ENCODE results near the gene CAMSAP2.

The CAMSAP2 gene

GRCh38 chr1:200885623-200886402, 147.1 kb downstream of the CAMSAP2 start:
- no peak for DNase-seq

GRCh38 chr1:200886594-200886993, 147.9 kb downstream of the CAMSAP2 start:
- DNase-seq: no peak

- DNase-seq: no peak
Measured at GRCh38 chr1:200887036-200887435, 148.3 kb downstream of the CAMSAP2 start.

- DNase-seq: peak; percentile 72 to 73
Measured at GRCh38 chr1:200887772-200888348, 149.2 kb downstream of the CAMSAP2 start.

GRCh38 chr1:200888349-200888838, 149.7 kb downstream of the CAMSAP2 start:
- peak; percentile 85 to 91 for DNase-seq

- no peak for DNase-seq
Measured at GRCh38 chr1:200889571-200889970, 150.9 kb downstream of the CAMSAP2 start.

GRCh38 chr1:200890027-200890426, 151.3 kb downstream of the CAMSAP2 start:
- no peak for DNase-seq

GRCh38 chr1:200890818-200891773, 152.4 kb downstream of the CAMSAP2 start:
- DNase-seq: peak; percentile 51 to 58

- no peak for DNase-seq
Measured at GRCh38 chr1:200891774-200892157, 153.1 kb downstream of the CAMSAP2 start.

- DNase-seq: no peak
Measured at GRCh38 chr1:200892546-200892945, 153.9 kb downstream of the CAMSAP2 start.

- DNase-seq: no peak
Measured at GRCh38 chr1:200892958-200893357, 154.3 kb downstream of the CAMSAP2 start.

- DNase-seq: no peak
Measured at GRCh38 chr1:200893411-200893901, 154.8 kb downstream of the CAMSAP2 start.

GRCh38 chr1:200894712-200895442, 156.2 kb downstream of the CAMSAP2 start, which contains the start of gene INAVA:
Gene INAVA (plus strand): TSS chr1:200894900. CDS start chr1:200898401, 3,501 bp downstream.
- DNase-seq: no peak

GRCh38 chr1:200895443-200895789, 156.7 kb downstream of the CAMSAP2 start:
- no peak for DNase-seq

GRCh38 chr1:200895801-200896530, 157.3 kb downstream of the CAMSAP2 start:
- DNase-seq: no peak

GRCh38 chr1:200896531-200897196, 158.0 kb downstream of the CAMSAP2 start:
- no peak for DNase-seq

- DNase-seq: no peak
Measured at GRCh38 chr1:200897259-200897658, 158.6 kb downstream of the CAMSAP2 start.

- DNase-seq: peak in 1 of 2 experiments; percentile 21
Measured at GRCh38 chr1:200899015-200899386, 160.3 kb downstream of the CAMSAP2 start.

- DNase-seq: peak; percentile 11 to 38
Measured at GRCh38 chr1:200899451-200899915, 160.8 kb downstream of the CAMSAP2 start.

- no peak for DNase-seq
Measured at GRCh38 chr1:200899954-200900867, 161.5 kb downstream of the CAMSAP2 start.

All from Kasumi-1 (cell line).